Middle frontal gyrus (tissue), 1 donor: ENCODE data around the gene SIGLEC8.
A peak's percentile ranks its signal among the peaks of the same experiment; 100 is the strongest.
"Not testable (repeated sequence)": the region's sequence is repeated elsewhere in the genome, so short reads cannot be mapped to it uniquely, and the experiment has no call there.

ENCODE experiments used
- DNase-seq: peaks from one replicate; pipeline ENCODE4 v3.0.0-alpha.2; 2015; ENCODE audit warnings: low spot score; ENCODE audit errors: extremely low spot score

Gene SIGLEC8

DNA sequence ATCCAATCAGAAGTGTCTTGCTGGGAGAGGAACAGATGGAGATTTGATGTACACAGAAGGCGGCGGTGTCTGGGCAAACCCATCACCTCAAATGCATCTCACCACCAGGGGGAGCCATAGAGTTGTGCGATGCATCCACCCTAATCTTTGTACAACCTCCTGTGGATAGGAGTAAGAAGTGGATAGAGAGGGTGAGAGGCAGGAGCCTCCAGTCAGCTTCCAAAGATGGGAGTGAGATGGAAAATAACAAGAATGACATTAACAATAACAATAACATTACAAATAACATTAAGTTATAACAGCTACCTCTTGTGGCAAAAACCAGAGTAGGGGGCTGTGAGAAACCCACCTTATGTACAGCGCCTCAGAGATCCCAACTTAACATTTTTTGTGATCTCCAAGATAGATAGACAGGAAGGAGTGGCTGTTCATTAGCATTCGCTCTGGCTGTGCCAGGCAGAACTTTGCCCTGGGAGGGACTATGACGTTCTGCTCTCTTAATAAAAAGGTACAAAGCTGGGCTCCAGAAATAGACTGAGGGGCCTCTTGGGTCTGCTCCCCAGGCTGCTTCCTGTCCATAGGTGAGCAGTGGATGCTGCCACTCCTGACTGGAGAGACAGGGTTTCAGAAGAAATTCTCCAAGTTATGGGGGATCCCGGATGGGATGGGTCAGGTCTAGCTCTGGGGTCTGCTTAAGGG is 14.9 kb upstream of the SIGLEC8 start:
- peak; percentile 13 for DNase-seq

- no peak for DNase-seq
Measured at GRCh38 chr19:51472607-51473006, 14.4 kb upstream of the SIGLEC8 start.

DNA sequence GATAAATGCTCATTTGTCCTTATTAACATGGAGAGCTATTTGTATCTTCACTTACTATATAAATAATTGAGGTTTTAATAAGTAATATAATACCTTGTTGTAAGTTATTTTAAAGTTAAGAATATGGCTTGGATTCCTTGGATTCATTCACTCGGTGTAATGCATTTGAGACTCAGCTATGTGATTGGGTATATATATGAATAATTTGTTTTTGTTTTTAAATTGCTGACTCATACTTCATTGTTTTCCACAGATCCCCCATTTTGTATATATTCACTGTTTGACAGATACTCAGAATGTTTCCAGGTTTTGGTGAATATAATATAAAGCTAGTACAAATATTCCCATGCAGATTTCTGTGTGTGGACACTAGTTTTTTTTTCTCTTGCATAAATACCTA is 13.3 kb upstream of the SIGLEC8 start:
- no peak for DNase-seq

- no peak for DNase-seq
Measured at GRCh38 chr19:51470966-51471365, 12.7 kb upstream of the SIGLEC8 start.

DNA sequence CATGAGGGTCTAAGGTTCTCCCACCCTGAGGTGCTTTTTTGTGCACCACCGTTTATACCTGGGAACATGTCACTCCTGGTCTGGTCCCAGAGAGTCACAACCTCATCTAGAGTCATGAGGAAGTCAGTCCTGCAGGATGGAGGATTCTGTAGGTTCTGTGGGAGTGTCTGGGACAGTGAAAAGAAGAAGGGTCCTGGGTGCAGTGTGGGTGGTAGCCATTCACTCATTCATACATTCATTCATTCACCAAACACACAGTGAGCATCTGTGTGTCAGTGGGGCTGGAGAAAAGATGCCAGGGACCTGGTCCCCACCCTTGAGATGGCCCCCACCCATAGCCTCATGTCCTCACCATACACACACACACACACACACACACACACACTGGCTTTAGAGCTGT is 11.4 kb upstream of the SIGLEC8 start:
- DNase-seq = no peak

DNA sequence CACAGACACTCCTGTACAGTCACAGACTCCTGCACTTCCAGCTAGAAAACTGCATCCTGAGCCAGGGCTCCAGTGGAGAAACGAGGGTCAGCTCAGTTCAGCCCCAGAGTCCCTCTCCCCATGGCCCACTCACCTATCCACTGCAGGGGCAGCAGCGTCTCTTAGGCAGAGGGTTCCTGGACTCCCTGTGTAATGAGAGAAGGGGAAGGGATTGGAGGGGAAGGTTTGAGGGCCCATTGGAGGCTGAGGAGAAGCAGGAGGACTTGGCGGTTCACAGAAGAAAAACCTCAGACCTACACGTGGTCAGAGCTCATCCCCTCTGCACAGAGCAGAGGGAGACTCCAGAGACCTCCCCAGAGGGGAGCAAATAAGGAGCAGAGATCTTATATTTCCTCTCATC is 10.9 kb upstream of the SIGLEC8 start:
- no peak for DNase-seq

DNA sequence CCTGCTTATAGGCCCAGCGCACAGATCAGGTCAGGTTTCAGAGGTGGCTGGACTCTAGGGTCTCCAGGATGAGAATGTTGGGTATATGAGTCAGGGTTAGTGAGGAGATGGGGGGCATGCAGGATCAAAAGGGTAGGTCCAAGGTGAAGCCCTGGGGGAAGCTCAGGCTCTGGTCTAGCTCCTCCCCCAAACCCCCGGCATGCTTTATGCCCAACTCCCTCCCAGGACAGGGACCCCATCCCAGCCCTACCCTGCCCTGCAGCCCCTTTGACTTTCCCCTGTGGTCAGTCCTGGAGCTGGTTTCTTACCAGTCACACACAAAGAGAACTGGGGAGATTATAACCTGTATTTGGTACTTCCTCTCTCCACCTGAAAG is 10.3 kb upstream of the SIGLEC8 start:
- no peak for DNase-seq

DNA sequence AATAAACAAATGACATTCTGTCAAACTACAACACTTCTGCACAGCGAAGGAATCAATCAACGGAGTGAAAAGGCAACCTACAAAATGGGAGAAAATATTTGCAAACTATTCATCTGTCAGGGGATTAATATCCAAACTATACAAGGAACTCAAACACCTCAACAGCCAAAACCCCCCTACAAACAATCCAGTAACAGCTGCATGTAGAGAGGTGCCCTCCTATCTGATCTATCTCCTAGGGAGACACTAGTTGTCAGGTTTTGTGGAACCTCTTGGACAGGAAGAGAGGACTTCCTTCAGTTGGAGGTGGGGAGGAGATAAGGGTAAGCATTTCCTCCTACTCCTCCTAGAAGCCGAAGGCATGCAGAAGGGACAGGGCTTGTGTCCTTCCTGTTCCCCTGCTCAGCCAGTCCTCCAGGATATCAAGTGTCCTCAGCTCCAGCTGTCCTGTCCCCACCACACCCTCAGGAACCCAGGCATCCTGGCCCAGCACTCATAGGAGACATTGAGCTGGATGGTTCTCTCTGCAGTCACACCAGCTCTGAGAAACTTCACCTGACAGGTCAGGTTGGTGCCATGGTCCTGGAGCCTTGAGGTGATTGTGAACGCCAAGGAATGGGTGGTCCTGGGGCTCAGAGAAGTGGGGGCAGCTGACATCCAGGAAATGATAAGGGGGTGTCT is 9.8 kb upstream of the SIGLEC8 start:
- DNase-seq = no peak

DNA sequence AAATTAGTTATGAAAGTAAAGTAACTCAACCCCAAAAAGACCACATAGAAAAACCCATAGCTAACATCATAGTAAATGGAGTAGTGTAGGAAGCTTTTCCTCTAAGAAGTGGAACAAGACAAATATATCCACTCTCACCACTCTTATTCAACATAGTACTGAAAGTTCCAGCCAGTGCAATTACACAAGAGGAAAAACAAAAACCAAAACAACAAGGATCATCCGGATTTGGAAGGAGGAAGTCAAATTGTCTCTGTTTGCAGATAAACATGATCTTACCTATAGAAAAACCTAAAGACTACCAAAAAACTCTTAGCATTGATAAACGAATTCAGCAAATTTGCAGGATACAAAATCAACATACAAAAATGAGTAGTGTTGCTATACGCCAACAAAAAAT is 8.5 kb upstream of the SIGLEC8 start:
- no peak for DNase-seq

DNA sequence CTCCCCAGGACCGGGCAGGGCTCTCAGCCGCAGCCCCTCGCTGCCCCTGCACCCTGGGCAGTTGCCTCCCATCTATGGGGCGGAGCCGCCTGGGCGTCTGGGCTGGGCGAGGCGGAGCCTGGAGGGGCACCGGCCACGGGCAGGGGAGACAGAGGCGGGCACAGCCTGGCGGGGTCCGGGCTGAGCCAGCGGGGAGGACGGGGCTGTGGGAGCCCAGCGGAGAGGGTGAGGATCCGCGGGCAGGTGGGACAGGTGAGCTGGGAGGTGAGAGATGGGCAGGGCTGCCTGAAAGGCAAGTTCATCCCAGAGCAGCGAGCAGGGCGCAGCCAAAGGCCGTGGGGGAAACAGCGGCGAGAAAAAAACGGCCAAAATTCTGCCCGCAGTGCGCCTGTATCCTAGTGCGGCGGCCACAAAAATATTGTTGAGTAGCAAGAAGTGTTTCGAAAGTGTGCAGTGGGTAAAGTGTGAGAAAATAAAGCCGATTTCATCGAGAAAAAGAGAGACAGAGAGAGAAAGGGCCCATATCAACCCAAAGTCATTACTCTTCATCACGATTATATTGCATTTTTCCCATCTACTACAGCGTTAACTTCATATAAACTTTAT is 5.8 kb upstream of the SIGLEC8 start:
- DNase-seq = not testable (repeated sequence)

DNA sequence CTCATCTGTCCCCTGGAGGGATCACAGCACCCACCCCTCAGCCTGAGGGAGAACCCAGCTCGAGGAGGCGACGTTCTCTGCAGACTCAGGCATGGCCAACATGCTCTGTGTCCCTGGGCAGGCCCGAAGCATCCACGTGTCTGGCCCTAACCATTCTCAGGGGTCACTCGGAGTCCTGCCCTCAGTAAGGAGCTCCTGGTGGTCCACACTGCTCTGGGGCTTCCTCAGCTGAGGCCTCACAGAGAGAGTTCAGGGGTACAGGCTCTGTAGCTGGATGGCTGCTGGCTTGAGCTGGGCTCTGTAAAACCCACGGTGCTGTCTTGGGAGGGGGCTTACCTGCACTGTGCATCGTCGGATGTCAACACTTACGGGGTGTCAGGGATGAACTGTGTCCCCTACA is 4.4 kb upstream of the SIGLEC8 start:
- no peak for DNase-seq

DNA sequence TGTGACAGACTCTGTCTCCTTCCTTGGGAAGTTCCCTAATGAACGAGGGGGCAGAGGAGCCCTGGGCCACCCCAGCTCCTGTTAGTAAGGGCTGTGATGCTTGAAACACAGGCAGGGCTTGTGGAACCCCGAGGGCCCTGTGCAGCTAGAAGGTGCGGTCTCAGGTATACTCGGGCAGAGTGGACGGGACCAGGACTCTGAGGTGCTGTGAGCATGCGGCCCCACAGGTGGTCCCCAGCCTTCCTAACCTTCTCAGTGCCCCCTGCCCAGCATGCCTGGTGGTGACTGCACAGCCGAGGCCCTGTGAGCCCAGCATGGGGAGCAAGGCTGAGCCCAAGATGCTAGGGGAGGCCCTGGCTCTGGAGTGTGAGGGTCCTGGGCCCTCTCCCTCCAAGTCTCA is 4.0 kb upstream of the SIGLEC8 start:
- no peak for DNase-seq

DNA sequence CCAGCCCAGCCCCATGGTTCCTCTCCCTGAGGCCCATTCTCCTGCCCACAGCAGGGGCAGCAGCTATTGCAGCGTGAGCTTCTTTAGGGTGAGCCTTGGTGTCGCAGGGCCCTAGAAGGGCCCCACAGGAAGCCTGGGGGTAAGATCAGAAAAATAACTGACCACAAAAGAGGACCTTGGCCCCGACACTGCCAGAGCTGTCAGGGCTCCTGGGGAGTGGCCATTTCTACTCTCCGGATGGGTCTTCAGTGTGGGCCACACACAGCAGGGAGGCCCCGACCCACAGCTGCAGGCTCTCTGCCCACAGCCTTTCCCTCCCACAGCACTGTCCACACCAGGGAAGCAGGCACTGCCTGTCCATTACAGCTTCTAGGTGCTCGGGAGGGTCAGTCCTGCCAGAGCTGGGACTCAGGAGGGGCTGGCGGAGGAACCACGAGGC is 3.5 kb upstream of the SIGLEC8 start:
- no peak for DNase-seq

- DNase-seq = no peak
Measured at GRCh38 chr19:51460164-51460992, 2.1 kb upstream of the SIGLEC8 start.

GRCh38 chr19:51458899-51459505 is 748 bp upstream of the SIGLEC8 start:
- DNase-seq = no peak

DNA sequence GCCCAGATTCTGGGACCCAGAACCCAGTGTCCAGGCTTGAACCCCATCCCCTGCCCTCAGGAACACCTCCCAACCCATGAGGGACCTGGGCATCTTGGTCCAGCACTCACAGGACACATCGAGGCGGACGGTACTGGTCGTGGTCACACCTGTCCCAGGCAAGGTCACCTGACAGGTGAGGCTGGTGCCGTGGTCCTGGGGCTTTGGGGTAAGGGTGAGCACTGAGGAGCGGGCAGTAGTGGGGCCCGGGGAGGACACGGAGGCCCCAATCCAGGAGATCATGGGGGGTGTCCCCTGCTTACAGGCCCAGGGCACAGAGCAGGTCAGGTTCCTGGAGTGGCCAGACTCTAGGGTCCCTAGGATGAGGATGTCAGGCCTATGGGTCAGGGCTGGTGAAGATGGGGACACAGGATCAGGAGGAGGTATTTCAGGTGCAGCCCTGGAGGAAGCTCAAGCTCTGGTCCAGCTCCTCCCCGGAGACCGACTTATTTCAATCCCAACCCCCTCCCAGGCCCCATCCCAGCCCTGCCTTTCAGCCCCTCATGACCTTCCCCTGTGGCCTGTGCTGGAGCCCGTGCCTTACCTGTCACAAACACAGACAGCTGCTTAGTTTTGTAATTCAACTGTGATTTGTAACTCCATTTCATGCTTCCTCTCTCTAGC is 772 bp downstream of the SIGLEC8 start:
- DNase-seq = no peak

DNA sequence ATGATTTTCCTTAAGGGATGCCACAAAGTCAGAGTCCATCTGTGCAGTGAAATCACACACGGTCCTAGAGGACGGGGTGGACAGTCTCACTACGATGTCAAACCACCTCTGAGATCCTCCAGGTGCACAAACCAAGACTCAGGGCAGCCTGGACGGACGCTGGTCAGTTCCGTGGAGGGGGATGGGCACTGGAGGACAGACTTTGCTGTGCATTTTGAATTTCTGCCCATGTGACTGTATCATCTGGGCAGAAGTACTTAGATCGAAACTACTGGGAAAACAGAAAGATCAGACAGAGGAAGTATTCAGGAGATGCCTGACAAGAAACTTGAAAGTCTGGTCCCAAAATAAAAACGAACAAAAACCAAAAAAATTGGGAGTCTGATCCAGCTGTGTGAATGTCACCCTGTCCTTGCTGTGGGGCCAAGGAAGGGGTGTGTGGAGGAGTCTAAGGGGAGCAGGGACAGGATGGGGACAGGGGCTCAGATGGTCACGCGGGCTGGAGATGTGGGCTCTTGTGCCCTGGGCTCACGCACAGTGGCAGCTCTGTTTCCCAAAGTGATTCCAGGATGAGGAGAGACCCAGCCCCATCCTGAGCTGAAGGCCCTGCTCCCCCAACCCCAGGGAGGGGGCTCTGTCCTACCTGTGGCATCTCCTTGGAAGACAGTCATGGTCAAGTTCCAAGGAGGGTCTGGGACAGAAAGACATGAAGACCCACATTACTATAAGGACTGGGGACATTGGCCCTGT is 1.5 kb downstream of the SIGLEC8 start:
- no peak for DNase-seq

GRCh38 chr19:51450730-51451307 is 7.4 kb downstream of the SIGLEC8 start:
- DNase-seq = no peak

DNA sequence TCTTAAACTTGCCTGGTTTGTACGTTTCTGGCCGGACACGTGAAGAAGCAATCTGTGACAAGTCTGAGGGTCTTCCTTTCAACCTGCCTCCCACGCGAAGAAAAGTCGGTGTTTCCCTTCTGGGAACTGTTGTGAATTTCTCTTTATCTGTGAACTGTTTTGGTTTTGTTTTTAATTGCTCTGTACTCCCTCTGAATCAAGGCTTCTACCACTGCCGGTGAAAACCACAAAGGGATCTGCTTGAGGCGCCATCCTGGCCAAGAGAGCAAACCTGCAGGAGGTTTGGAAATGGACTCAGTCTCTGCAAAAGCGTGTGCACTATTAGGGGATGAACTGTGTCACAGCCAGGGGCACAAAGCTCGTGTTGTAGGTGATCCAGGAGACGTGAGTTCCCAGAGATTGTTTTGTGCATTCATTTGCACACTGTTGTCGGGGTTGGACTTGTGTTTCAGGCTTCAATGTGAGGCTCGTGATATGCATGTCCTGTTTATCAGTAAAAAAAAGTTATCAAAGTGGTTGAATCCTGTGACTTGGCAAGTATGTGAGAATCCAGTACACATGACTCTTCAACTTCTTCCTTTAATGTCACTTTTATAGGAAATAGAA is 9.7 kb downstream of the SIGLEC8 start:
- no peak for DNase-seq
